GM18873 (cell line): ENCODE measurements around the gene HCCS.

ENCODE experiments used
- ATAC-seq: cut with Tn5 transposase; IDR thresholded peaks from one replicate; pipeline ENCODE4 v1.9.1; 2021; ENCODE audit warnings: mild to moderate bottlenecking, moderate library complexity, moderate number of reproducible peaks; ENCODE audit not compliant: unreplicated experiment, low FRiP score

Gene HCCS

GRCh38 chrX:11111037-11111851, at the start of gene HCCS:
Gene HCCS (plus strand): TSS chrX:11111332. CDS start chrX:11112061, 729 bp downstream.
- ATAC-seq, result peak; percentile 92

DNA sequence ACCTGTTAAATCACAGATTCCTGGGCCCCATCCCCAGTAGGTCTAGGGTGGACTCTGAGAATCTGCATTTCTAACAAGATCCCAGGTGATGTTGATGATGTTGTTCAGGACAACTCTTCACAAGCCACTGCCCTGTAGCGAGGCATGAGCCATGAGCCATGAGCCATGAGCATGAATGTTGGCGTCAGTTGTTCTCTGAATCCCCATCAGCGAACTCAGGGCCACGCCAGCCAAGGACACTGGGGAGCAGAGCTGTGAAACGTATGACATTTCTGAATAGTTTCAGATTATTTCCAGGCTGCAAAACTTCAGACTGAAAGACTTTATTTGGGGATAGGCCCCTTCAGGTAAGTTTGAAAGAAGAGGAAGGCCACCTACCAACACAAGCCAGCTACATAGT, 46.9 kb upstream of the HCCS start:
- no peak for ATAC-seq

DNA sequence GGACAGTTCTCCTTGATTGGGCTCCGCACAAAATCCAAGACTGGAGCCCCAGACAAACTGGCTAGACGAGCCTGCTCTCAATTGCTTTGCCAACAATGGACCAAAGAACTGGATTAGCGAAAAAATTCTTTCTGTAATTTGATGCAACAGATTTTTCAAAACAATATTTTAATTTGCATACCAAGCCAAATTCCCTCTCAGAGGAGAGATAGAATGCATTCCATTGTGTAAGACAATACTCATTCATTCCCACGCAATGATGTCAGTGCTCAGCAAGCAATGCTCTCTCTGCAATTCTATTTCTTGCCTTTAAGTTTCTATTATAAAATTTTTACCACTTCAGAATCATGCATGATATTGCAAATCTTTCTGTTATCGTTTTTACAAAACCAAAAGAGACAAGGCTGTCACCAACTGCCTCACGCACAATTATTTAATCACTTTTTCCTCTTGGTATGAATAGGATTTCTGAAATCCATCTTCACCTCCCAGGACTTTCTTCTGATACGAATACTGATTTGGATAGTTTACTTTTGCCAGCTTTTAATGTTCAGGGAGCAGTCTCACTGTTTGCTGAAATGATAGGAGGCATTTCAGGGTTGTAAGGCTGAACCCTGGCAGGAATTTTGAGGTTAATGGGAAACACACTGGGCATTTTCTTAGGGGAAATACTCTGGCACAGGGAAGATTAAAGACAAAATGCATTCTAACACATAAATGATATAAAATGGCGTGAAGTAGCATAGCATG, 46.1 kb upstream of the HCCS start:
- no peak for ATAC-seq

DNA sequence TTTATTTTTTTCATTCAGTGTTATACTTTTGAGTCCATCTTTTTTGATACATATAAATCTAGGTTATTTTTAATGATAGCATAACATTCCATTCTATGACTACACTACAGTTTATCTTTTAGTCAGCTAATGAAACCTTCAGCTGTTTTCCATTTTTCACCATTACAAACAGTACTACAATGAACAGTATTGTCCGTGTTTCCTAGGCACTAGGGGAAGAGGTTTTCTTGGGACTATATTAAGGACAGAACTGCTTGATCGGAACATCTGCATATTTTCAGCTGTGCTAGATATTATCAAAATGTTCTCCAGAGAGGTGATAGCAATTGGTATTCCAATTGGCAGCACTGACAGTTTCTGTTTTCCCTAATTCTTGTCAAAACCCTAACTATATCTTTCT, 44.3 kb upstream of the HCCS start:
- no peak for ATAC-seq

- ATAC-seq, result no peak
Observed at GRCh38 chrX:11073381-11073780, 37.8 kb upstream of the HCCS start.

GRCh38 chrX:11080741-11081305, 30.3 kb upstream of the HCCS start:
- ATAC-seq, result no peak

GRCh38 chrX:11081511-11081910, 29.6 kb upstream of the HCCS start:
- no peak for ATAC-seq

GRCh38 chrX:11085305-11085704, 25.8 kb upstream of the HCCS start:
- ATAC-seq, result no peak

DNA sequence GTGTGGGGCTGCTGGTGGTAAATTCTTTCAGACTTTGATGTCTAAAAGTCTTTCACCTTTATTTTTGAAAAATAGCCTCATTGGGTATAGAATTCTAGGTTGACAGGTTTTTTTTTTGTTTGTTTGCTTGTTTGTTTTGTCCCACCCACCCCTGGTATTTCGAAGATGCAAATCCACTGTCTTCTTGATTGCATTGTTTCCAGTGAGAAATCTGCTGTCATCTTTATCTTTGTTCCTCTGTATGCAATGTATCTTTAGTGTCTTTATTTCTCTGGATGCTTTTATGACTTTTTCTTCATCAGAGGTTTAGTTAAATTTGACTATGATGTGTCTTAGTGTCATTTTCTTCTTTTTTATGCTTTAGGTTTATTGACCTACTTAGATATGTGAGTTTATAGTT, 21.3 kb upstream of the HCCS start:
- no peak for ATAC-seq

- no peak for ATAC-seq
Observed at GRCh38 chrX:11097933-11098332, 13.2 kb upstream of the HCCS start.

- ATAC-seq, result no peak
Observed at GRCh38 chrX:11099465-11099864, 11.7 kb upstream of the HCCS start.

DNA sequence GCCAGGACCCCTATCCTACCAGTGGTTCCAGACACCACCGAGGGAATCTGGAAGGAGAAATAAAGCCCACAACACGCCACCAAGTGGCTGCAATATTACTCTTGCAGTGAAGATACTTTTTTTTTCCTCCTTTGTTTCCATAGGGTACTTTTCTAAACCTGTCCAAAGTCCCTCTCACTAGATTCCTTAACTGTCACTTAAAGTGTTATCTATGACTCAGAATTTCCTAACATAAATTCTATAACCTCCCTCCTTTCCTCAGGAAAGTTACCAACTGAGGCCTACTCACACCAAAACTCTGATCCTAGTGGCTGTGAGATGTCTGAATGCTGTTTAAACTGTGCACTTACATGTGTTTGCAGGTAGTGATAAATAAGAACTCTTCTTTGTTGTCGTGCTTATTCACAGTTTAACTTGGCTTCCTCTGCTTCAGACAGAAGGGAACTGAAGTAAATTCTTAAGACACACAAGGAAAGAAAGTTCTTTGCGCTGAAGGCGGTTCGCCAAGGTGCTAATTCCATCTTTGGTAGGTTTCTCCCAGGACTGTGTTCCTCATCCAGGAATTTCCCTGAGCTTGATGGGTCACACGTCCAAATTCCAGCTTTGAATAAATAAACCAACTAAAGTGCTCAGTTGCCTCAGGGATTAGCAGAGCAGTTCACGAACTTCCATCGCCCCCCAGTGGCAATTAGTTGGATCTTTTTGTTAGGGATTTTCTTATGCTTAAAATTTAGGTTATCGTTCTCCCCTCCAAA, 10.7 kb upstream of the HCCS start:
- ATAC-seq, result no peak

GRCh38 chrX:11103006-11103405, 8.1 kb upstream of the HCCS start:
- ATAC-seq, result no peak

DNA sequence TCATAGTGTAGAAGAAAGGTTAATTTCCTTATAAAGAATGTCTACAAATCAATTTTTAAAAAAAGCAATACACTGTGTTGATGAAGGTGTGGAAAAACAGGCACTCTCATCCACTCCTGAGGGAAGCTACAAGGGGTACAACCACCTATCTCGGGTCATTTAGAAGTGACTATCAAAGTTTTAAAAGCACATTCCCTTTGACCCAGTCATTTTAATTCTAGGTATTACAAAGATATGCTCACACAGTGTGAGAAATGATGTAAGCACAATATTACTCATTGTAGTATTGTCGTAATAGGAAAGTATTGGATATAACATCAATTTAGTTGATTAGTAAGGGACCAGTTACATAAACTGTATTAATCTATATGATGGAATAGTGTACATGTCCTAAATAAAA, 7.4 kb upstream of the HCCS start:
- no peak for ATAC-seq

- no peak for ATAC-seq
Observed at GRCh38 chrX:11105080-11105479, 6.1 kb upstream of the HCCS start.

- ATAC-seq, result no peak
Observed at GRCh38 chrX:11108253-11108941, 2.7 kb upstream of the HCCS start.

- ATAC-seq, result no peak
Observed at GRCh38 chrX:11109968-11110367, 1.2 kb upstream of the HCCS start.

- ATAC-seq, result no peak
Observed at GRCh38 chrX:11111947-11112346, 815 bp downstream of the HCCS start.

GRCh38 chrX:11113731-11114130, 2.6 kb downstream of the HCCS start:
- no peak for ATAC-seq

DNA sequence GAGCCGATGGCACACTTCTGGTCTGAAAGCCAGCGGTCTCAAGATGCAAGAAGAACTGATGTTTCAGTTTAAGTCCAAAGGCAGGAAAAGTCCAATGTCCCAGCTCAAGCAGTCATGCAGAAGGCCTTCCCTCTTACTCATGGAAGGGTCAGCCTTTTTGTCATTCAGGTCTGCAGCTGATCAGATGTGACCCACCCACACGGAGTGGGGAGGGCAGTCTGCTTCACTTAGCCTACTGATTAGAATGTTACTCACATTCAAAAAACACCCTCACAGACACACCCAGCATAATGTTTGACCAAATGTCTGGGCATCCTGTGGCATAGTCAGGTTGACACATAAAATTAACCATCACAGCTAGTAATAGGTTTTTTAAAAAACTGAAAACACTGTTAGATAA, 6.6 kb downstream of the HCCS start:
- ATAC-seq, result no peak
